UCSD-AML1 (cell line): Measurements from ENCODE around the gene EPB41L3.

Source experiments
- DNase-seq: peaks from one replicate; lab custom pipeline; 2025; ENCODE audit not compliant: unreplicated experiment; lab: John Stamatoyannopoulos, UW

The EPB41L3 gene

GRCh38 chr18:5419030-5419429 lies 124.8 kb downstream of the EPB41L3 start:
- no peak for DNase-seq

GRCh38 chr18:5417342-5417741 lies 126.5 kb downstream of the EPB41L3 start:
- no peak for DNase-seq

- DNase-seq: no peak
These were observed 127.7 kb downstream of the EPB41L3 start for GRCh38 chr18:5416112-5416511.

- DNase-seq: no peak
These were observed 128.1 kb downstream of the EPB41L3 start for GRCh38 chr18:5415665-5416064.

GRCh38 chr18:5415031-5415430 lies 128.8 kb downstream of the EPB41L3 start:
- DNase-seq: no peak

GRCh38 chr18:5414546-5414945 lies 129.3 kb downstream of the EPB41L3 start:
- DNase-seq: no peak

GRCh38 chr18:5413447-5413846 lies 130.3 kb downstream of the EPB41L3 start:
- no peak for DNase-seq

GRCh38 chr18:5410582-5410981 lies 133.2 kb downstream of the EPB41L3 start:
- no peak for DNase-seq

GRCh38 chr18:5398269-5398668 lies 145.5 kb downstream of the EPB41L3 start:
- no peak for DNase-seq

- no peak for DNase-seq
These were observed 146.7 kb downstream of the EPB41L3 start for GRCh38 chr18:5397102-5397501.

GRCh38 chr18:5395860-5396448 lies 147.8 kb downstream of the EPB41L3 start:
- no peak for DNase-seq

- DNase-seq: no peak
These were observed 150.0 kb downstream of the EPB41L3 start for GRCh38 chr18:5393779-5394178.

- DNase-seq: no peak
These were observed 152.4 kb downstream of the EPB41L3 start for GRCh38 chr18:5391409-5391808.

- no peak for DNase-seq
These were observed 154.4 kb downstream of the EPB41L3 start for GRCh38 chr18:5389356-5389755.

GRCh38 chr18:5388896-5389295 lies 154.9 kb downstream of the EPB41L3 start:
- no peak for DNase-seq

- no peak for DNase-seq
These were observed 163.2 kb downstream of the EPB41L3 start for GRCh38 chr18:5380586-5380985.

GRCh38 chr18:5376986-5377385 lies 166.8 kb downstream of the EPB41L3 start:
- DNase-seq: no peak

- no peak for DNase-seq
These were observed 173.5 kb downstream of the EPB41L3 start for GRCh38 chr18:5370332-5370731.

GRCh38 chr18:5369513-5369912 lies 174.3 kb downstream of the EPB41L3 start:
- DNase-seq: no peak

- no peak for DNase-seq
These were observed 178.4 kb downstream of the EPB41L3 start for GRCh38 chr18:5365443-5365842.

- DNase-seq: no peak
These were observed 193.2 kb downstream of the EPB41L3 start for GRCh38 chr18:5350636-5351035.
